ENCODE measurements around the gene PLA2G2E.

The PLA2G2E gene

GRCh38 chr1:19946971-19947370 lies 23.6 kb upstream of the PLA2G2E start:
- no peak overlapping the region for H3K27ac Mint-ChIP-seq
- no peaks in the 10 kb centered on the region for H3K9me3 Mint-ChIP-seq
- no peak overlapping the region for H3K4me3 Mint-ChIP-seq
- H3K36me3 Mint-ChIP-seq (ENCODE audit: low read depth): no peaks in the 10 kb centered on the region
- H3K27me3 Mint-ChIP-seq (ENCODE audit: low read depth): peaks cover 7% of the 10 kb centered on the region
- TF ChIP-seq CTCF (IDR thresholded peaks at IDR 0.05; ENCODE audit: unreplicated experiment in 3 of 3): no peak
- H3K4me1 Mint-ChIP-seq: no peaks in the 10 kb centered on the region

- no peak overlapping the region for H3K27ac Mint-ChIP-seq
- no peak for TF ChIP-seq CTCF (IDR thresholded peaks at IDR 0.05; ENCODE audit: unreplicated experiment in 3 of 3)
- no peaks in the 10 kb centered on the region for H3K4me1 Mint-ChIP-seq
- H3K27me3 Mint-ChIP-seq (ENCODE audit: low read depth): peaks cover 7% of the 10 kb centered on the region
- H3K36me3 Mint-ChIP-seq (ENCODE audit: low read depth): no peaks in the 10 kb centered on the region
- H3K4me3 Mint-ChIP-seq: no peak overlapping the region
- no peaks in the 10 kb centered on the region for H3K9me3 Mint-ChIP-seq
Observed at GRCh38 chr1:19946331-19946751, 22.9 kb upstream of the PLA2G2E start.

- Mint-ChIP-seq H3K9me3 (no peaks in the 10 kb centered on the region), H3K36me3 (ENCODE audit: low read depth) (no peaks in the 10 kb centered on the region), H3K27me3 (ENCODE audit: low read depth) (peaks cover 7% of the 10 kb centered on the region), H3K27ac (no peak overlapping the region), H3K4me3 (no peak overlapping the region), H3K4me1 (no peaks in the 10 kb centered on the region)
- no peak for TF ChIP-seq CTCF (IDR thresholded peaks at IDR 0.05; ENCODE audit: unreplicated experiment in 3 of 3)
Observed at GRCh38 chr1:19945914-19946313, 22.5 kb upstream of the PLA2G2E start.

- no peaks in the 10 kb centered on the region for H3K4me1 Mint-ChIP-seq
- H3K27ac Mint-ChIP-seq: no peak overlapping the region
- H3K36me3 Mint-ChIP-seq (ENCODE audit: low read depth): no peaks in the 10 kb centered on the region
- H3K4me3 Mint-ChIP-seq: no peak overlapping the region
- H3K27me3 Mint-ChIP-seq (ENCODE audit: low read depth): no peaks in the 10 kb centered on the region
- no peak for TF ChIP-seq CTCF (IDR thresholded peaks at IDR 0.05; ENCODE audit: unreplicated experiment in 3 of 3)
- H3K9me3 Mint-ChIP-seq: no peaks in the 10 kb centered on the region
Observed at GRCh38 chr1:19942657-19943056, 19.2 kb upstream of the PLA2G2E start.

GRCh38 chr1:19942088-19942487 lies 18.7 kb upstream of the PLA2G2E start:
- H3K27ac Mint-ChIP-seq: no peak overlapping the region
- H3K9me3 Mint-ChIP-seq: no peaks in the 10 kb centered on the region
- no peaks in the 10 kb centered on the region for H3K4me1 Mint-ChIP-seq
- H3K27me3 Mint-ChIP-seq (ENCODE audit: low read depth): no peaks in the 10 kb centered on the region
- no peak for TF ChIP-seq CTCF (IDR thresholded peaks at IDR 0.05; ENCODE audit: unreplicated experiment in 3 of 3)
- no peak overlapping the region for H3K4me3 Mint-ChIP-seq
- no peaks in the 10 kb centered on the region for H3K36me3 Mint-ChIP-seq (ENCODE audit: low read depth)

- Mint-ChIP-seq H3K27me3 (ENCODE audit: low read depth) (peaks cover 5% of the 10 kb centered on the region), H3K4me3 (no peak overlapping the region), H3K36me3 (ENCODE audit: low read depth) (no peaks in the 10 kb centered on the region), H3K9me3 (no peaks in the 10 kb centered on the region), H3K4me1 (no peaks in the 10 kb centered on the region), H3K27ac (no peak overlapping the region)
- no peak for TF ChIP-seq CTCF (IDR thresholded peaks at IDR 0.05; ENCODE audit: unreplicated experiment in 3 of 3)
Observed at GRCh38 chr1:19941206-19941568, 17.8 kb upstream of the PLA2G2E start.
